ENCODE results near the gene TIPRL.

TIPRL gene

GRCh38 chr1:168159979-168160378 lies 18.8 kb upstream of the TIPRL start:
- Histone ChIP-seq H3K27me3 (replicated peaks; ENCODE audit: control insufficient read depth, insufficient read depth, low read length) (no peaks in the 10 kb centered on the region), H3K4me3 (replicated peaks; ENCODE audit: low read depth, low read length) (no peak overlapping the region), H3K36me3 (ENCODE audit: control insufficient read depth, insufficient read depth, low read length) (no peaks in the 10 kb centered on the region)
- no peak for DNase-seq (ENCODE audit: extremely low read depth, insufficient read length)
- TF ChIP-seq CTCF (IDR thresholded peaks at IDR 0.05; ENCODE audit: insufficient read depth, low read length, poor library complexity, severe bottlenecking), result no peak

- Histone ChIP-seq H3K36me3 (ENCODE audit: control insufficient read depth, insufficient read depth, low read length) (no peaks in the 10 kb centered on the region), H3K27me3 (replicated peaks; ENCODE audit: control insufficient read depth, insufficient read depth, low read length) (no peaks in the 10 kb centered on the region), H3K4me3 (replicated peaks; ENCODE audit: low read depth, low read length) (no peak overlapping the region)
- no peak for DNase-seq (ENCODE audit: extremely low read depth, insufficient read length)
- TF ChIP-seq CTCF (IDR thresholded peaks at IDR 0.05; ENCODE audit: insufficient read depth, low read length, poor library complexity, severe bottlenecking), result no peak
Measured at GRCh38 chr1:168161459-168161858, 17.3 kb upstream of the TIPRL start.

- H3K27me3 ChIP-seq (replicated peaks; ENCODE audit: control insufficient read depth, insufficient read depth, low read length), result no peaks in the 10 kb centered on the region
- TF ChIP-seq CTCF (IDR thresholded peaks at IDR 0.05; ENCODE audit: insufficient read depth, low read length, poor library complexity, severe bottlenecking), result no peak
- H3K4me3 ChIP-seq (replicated peaks; ENCODE audit: low read depth, low read length), result no peak overlapping the region
- DNase-seq (ENCODE audit: extremely low read depth, insufficient read length), result no peak
- H3K36me3 ChIP-seq (ENCODE audit: control insufficient read depth, insufficient read depth, low read length), result no peaks in the 10 kb centered on the region
Measured at GRCh38 chr1:168163670-168164069, 15.1 kb upstream of the TIPRL start.

- no peak for DNase-seq (ENCODE audit: extremely low read depth, insufficient read length)
- Histone ChIP-seq H3K27me3 (replicated peaks; ENCODE audit: control insufficient read depth, insufficient read depth, low read length) (no peaks in the 10 kb centered on the region), H3K4me3 (replicated peaks; ENCODE audit: low read depth, low read length) (no peak overlapping the region), H3K36me3 (ENCODE audit: control insufficient read depth, insufficient read depth, low read length) (no peaks in the 10 kb centered on the region)
- no peak for TF ChIP-seq CTCF (IDR thresholded peaks at IDR 0.05; ENCODE audit: insufficient read depth, low read length, poor library complexity, severe bottlenecking)
Measured at GRCh38 chr1:168164771-168165170, 14.0 kb upstream of the TIPRL start.

GRCh38 chr1:168167806-168168205 lies 11.0 kb upstream of the TIPRL start:
- Histone ChIP-seq H3K36me3 (ENCODE audit: control insufficient read depth, insufficient read depth, low read length) (no peaks in the 10 kb centered on the region), H3K4me3 (replicated peaks; ENCODE audit: low read depth, low read length) (no peak overlapping the region), H3K27me3 (replicated peaks; ENCODE audit: control insufficient read depth, insufficient read depth, low read length) (no peaks in the 10 kb centered on the region)
- TF ChIP-seq CTCF (IDR thresholded peaks at IDR 0.05; ENCODE audit: insufficient read depth, low read length, poor library complexity, severe bottlenecking), result no peak
- no peak for DNase-seq (ENCODE audit: extremely low read depth, insufficient read length)

All from GM06990 (cell line).